Upper lobe of left lung (tissue), 4 donors: Measurements from ENCODE around the gene FRMD5.

Source experiments
- EP300 ChIP-seq, 4 donors: sonication (generic); formaldehyde crosslinking; IDR thresholded peaks; one replicate each; pipeline ENCODE4 v1.5.1; 2017; ENCODE audit warnings: antibody characterized with exemption in 4 of 4, control low read depth in 2 of 4
- POLR2A ChIP-seq, 4 donors: fragments of 450-650 bp; IDR thresholded peaks; one replicate each; pipeline ENCODE4 v1.5.1; 2016 to 2017; ENCODE audit warnings: antibody characterized with exemption in 4 of 4, mild to moderate bottlenecking in 2 of 4
- POLR2AphosphoS5 ChIP-seq, 2 donors: sonication (generic); formaldehyde crosslinking; IDR thresholded peaks; one replicate each; pipeline ENCODE4 v1.5.1; 2017; ENCODE audit warnings: antibody characterized with exemption in 2 of 2
- TF ChIP-seq, protein P1 (sequence below), 6 experiments: fragments of 450-650 bp in 4 of 6; fragments of 200-600 bp in 2 of 6; sonication (generic) in 2 of 6; IDR thresholded peaks; one replicate each; pipeline ENCODE4 v1.5.1; 2016 to 2019; ENCODE audit warnings: antibody characterized with exemption in 6 of 6

DNA sequence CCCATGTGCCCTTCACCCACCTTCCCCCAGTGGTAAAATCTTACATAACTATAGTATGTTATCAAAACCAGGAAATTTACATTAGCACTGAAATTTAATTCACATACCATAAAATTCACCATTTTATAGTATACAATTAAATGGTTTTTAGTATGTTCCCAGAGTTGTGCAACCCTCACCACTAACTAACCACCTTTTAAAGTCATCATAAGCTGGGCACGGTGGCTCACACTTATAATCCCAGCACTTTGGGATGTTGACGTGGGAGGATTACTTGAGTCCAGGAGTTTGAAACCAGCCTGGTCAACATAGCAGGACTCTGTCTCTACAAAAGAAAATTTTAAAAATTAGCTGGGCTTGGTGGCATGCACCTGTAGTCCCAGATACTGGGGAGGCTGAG is 13.7 kb downstream of the FRMD5 start:
- TF ChIP-seq POLR2A (IDR thresholded peaks at IDR 0.05) (no peak), EP300 (IDR thresholded peaks at IDR 0.05) (no peak), POLR2AphosphoS5 (IDR thresholded peaks at IDR 0.05) (no peak)
- TF ChIP-seq, protein P1, sequence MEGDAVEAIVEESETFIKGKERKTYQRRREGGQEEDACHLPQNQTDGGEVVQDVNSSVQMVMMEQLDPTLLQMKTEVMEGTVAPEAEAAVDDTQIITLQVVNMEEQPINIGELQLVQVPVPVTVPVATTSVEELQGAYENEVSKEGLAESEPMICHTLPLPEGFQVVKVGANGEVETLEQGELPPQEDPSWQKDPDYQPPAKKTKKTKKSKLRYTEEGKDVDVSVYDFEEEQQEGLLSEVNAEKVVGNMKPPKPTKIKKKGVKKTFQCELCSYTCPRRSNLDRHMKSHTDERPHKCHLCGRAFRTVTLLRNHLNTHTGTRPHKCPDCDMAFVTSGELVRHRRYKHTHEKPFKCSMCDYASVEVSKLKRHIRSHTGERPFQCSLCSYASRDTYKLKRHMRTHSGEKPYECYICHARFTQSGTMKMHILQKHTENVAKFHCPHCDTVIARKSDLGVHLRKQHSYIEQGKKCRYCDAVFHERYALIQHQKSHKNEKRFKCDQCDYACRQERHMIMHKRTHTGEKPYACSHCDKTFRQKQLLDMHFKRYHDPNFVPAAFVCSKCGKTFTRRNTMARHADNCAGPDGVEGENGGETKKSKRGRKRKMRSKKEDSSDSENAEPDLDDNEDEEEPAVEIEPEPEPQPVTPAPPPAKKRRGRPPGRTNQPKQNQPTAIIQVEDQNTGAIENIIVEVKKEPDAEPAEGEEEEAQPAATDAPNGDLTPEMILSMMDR (IDR thresholded peaks at IDR 0.05), result no peak
